ENCODE data around the gene ZIC4. TPM values are rescaled to one million over a fixed set of nuclear protein-coding genes. Genes with fewer than 3 reads are reported as not detected.

ZIC4 gene
- total RNA-seq, 2 donors from 2014 or later, result not detected

- Histone ChIP-seq H3K4me3 (no peak overlapping the region), H3K9ac (ENCODE audit: low read depth in 2 of 2, low read length in 2 of 2) (no peak overlapping the region), H3K36me3 (no peaks in the 10 kb centered on the region), H3K4me1 (no peaks in the 10 kb centered on the region), H3K27ac (no peak overlapping the region), H3K9me3 (no peaks in the 10 kb centered on the region), H3K27me3 (peaks cover 58% of the 10 kb centered on the region)
- DNase-seq, result no peak
- intact Hi-C loops (cut with DNase I), result no loop called here
- TF ChIP-seq, protein P1, sequence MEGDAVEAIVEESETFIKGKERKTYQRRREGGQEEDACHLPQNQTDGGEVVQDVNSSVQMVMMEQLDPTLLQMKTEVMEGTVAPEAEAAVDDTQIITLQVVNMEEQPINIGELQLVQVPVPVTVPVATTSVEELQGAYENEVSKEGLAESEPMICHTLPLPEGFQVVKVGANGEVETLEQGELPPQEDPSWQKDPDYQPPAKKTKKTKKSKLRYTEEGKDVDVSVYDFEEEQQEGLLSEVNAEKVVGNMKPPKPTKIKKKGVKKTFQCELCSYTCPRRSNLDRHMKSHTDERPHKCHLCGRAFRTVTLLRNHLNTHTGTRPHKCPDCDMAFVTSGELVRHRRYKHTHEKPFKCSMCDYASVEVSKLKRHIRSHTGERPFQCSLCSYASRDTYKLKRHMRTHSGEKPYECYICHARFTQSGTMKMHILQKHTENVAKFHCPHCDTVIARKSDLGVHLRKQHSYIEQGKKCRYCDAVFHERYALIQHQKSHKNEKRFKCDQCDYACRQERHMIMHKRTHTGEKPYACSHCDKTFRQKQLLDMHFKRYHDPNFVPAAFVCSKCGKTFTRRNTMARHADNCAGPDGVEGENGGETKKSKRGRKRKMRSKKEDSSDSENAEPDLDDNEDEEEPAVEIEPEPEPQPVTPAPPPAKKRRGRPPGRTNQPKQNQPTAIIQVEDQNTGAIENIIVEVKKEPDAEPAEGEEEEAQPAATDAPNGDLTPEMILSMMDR (IDR thresholded peaks at IDR 0.05), result no peak
These were observed 4.9 kb downstream of the ZIC4 start for GRCh38 chr3:147401421-147401820.

DNA sequence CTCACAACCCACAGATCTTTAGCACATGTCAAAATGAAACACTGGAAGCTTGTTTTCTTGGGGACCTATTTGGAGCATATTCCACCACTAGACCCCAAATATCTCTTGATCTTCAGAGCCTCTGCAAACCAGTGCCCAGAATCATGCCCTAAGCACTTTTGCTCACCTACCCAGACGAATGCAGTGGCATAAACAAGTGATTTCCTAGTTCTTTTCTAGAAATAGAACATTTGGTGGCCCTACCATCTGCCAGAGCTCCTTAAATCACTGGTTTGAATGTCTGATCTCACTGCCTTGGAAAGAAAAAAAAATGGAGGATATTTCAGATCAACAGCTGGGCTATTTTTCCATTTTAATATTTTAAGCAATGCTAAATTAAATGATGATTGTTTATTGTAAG, 5.3 kb downstream of the ZIC4 start:
- Histone ChIP-seq H3K27me3 (peaks cover 58% of the 10 kb centered on the region), H3K36me3 (no peaks in the 10 kb centered on the region), H3K4me3 (no peak overlapping the region), H3K9me3 (no peaks in the 10 kb centered on the region), H3K9ac (ENCODE audit: low read depth in 2 of 2, low read length in 2 of 2) (no peak overlapping the region), H3K27ac (no peak overlapping the region), H3K4me1 (no peaks in the 10 kb centered on the region)
- intact Hi-C loops (cut with DNase I), result no loop called here
- TF ChIP-seq, protein P1 (IDR thresholded peaks at IDR 0.05), result no peak
- no peak for DNase-seq

DNA sequence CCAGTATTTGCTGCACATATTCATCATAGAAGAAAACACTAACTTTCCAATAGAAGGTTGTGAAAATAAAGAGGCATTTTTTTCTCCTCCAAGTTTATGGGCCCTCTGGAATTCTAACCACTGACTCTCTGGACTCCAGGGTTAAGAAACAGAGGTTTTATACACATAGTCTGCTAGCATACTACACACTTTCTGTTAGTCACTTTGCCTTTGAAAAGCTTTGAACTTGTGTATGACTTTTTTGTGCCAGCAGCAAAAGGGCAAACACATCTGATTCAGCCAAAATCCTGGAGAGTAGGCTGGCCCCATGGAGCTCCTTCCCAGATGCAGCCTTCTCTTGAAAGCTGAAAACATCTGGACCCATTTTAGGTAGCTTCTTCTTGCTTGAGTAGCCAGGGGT, 6.2 kb downstream of the ZIC4 start:
- intact Hi-C loops (cut with DNase I), result no loop called here
- H3K27me3 ChIP-seq, result peaks cover 58% of the 10 kb centered on the region

DNA sequence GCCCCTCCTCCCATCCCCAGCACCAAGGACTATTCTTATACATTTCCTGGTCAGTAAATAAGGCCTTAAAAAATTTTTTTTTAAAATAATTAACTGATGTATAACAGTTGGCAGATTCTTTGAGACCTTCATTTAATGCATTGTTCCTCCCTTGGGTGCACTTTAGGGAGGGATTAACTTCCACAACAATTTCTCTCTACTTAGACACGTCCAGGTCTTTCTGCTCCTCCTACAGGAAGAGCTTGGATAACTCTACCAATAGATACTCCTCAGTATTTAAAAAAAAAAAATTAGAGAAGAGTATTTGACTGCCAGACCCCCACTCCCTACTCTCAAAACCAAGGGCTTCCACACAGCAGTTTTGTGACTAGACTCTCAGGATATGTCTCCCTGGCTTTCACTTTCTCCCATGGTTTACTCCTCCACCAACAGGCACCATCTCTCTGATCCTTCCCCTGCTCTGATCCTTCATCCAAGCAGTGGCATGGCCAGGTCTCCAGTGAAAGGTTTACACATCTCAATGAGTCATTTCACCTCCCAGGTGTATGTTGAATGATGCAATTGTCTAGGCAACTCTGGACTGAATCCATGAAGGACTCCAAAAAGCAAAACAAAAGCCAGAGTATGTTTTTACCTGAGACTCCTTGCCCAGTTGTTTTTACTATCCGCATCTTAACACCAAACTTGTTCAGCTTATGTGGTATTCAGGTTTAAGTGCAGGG, 7.4 kb downstream of the ZIC4 start:
- TF ChIP-seq, protein P1 (IDR thresholded peaks at IDR 0.05), result no peak
- H3K4me3 ChIP-seq, result no peak overlapping the region
- no peaks in the 10 kb centered on the region for H3K4me1 ChIP-seq
- H3K27me3 ChIP-seq, result peaks cover 57% of the 10 kb centered on the region
- H3K9ac ChIP-seq (ENCODE audit: low read depth in 2 of 2, low read length in 2 of 2), result no peak overlapping the region
- no peak overlapping the region for H3K27ac ChIP-seq
- H3K9me3 ChIP-seq, result no peaks in the 10 kb centered on the region
- no peaks in the 10 kb centered on the region for H3K36me3 ChIP-seq
- intact Hi-C loops (cut with DNase I), result no loop called here
- DNase-seq, result no peak

More for the DNA sequence above, 6.2 kb downstream of the ZIC4 start:
- no peaks in the 10 kb centered on the region for H3K36me3 ChIP-seq
- H3K4me1 ChIP-seq, result no peaks in the 10 kb centered on the region
- TF ChIP-seq, protein P1 (IDR thresholded peaks at IDR 0.05), result no peak
- DNase-seq, result no peak
- no peak overlapping the region for H3K4me3 ChIP-seq
- H3K27ac ChIP-seq, result no peak overlapping the region
- no peak overlapping the region for H3K9ac ChIP-seq (ENCODE audit: low read depth in 2 of 2, low read length in 2 of 2)
- no peaks in the 10 kb centered on the region for H3K9me3 ChIP-seq

- H3K9ac ChIP-seq (ENCODE audit: low read depth in 2 of 2, low read length in 2 of 2), result no peak overlapping the region
- no peaks in the 10 kb centered on the region for H3K4me1 ChIP-seq
- H3K4me3 ChIP-seq, result no peak overlapping the region
- DNase-seq, result no peak
- peaks cover 63% of the 10 kb centered on the region for H3K27me3 ChIP-seq
- no peak overlapping the region for H3K27ac ChIP-seq
- H3K36me3 ChIP-seq, result no peaks in the 10 kb centered on the region
- TF ChIP-seq, protein P1 (IDR thresholded peaks at IDR 0.05), result no peak
- no peaks in the 10 kb centered on the region for H3K9me3 ChIP-seq
- intact Hi-C loops (cut with DNase I), result no loop called here
These were observed 8.2 kb downstream of the ZIC4 start for GRCh38 chr3:147397875-147398812.

Data from colonic mucosa (tissue), 4 donors.